Osteocyte (in vitro differentiated cells): ENCODE data around the gene LIF. TPM values are rescaled to one million over a fixed set of nuclear protein-coding genes. Genes with fewer than 3 reads are reported as not detected.

Experiments
- DNase-seq: peaks from one replicate; pipeline ENCODE4 v3.0.0; 2021; ENCODE audit warnings: mixed read lengths; ENCODE audit not compliant: unreplicated experiment; ENCODE audit errors: extremely low spot score
- H3K27ac Mint-ChIP-seq: one replicate; pipeline ENCODE4 v1.8.0; 2021; ENCODE audit warnings: mild to moderate bottlenecking, mixed read lengths; ENCODE audit not compliant: unreplicated experiment
- H3K27me3 Mint-ChIP-seq: one replicate; pipeline ENCODE4 v1.8.0; 2021; ENCODE audit warnings: mixed read lengths; ENCODE audit not compliant: unreplicated experiment
- H3K36me3 Mint-ChIP-seq: one replicate; pipeline ENCODE4 v1.8.0; 2021; ENCODE audit warnings: mixed read lengths; ENCODE audit not compliant: unreplicated experiment
- H3K4me1 Mint-ChIP-seq: one replicate; pipeline ENCODE4 v1.8.0; 2021; ENCODE audit warnings: mixed read lengths; ENCODE audit not compliant: unreplicated experiment
- H3K4me3 Mint-ChIP-seq: one replicate; pipeline ENCODE4 v1.8.0; 2021; ENCODE audit warnings: mild to moderate bottlenecking, moderate library complexity, mixed read lengths; ENCODE audit not compliant: unreplicated experiment
- H3K9me3 Mint-ChIP-seq: one replicate; pipeline ENCODE4 v1.8.0; 2021; ENCODE audit warnings: mixed read lengths; ENCODE audit not compliant: unreplicated experiment
- CTCF ChIP-seq: fragments of 200-600 bp; sonication (generic); IDR thresholded peaks from 2 replicates; pipeline ENCODE4 v1.5.0; 2021; ENCODE audit warnings: antibody characterized with exemption, mild to moderate bottlenecking, moderate library complexity
- total RNA-seq: library from RNA; stranded (reverse); gene quantifications from 2 replicates; pipeline ENCODE4 v1.2.1, GENCODE V29; 2021

Gene LIF
- total RNA-seq, 1 donor from 2014 or later = 15.5 TPM

- no peak overlapping the region for H3K27ac Mint-ChIP-seq
- DNase-seq = no peak
- H3K27me3 Mint-ChIP-seq = no peaks in the 10 kb centered on the region
- H3K9me3 Mint-ChIP-seq = no peaks in the 10 kb centered on the region
- H3K4me3 Mint-ChIP-seq = no peak overlapping the region
- peaks cover 36% of the 10 kb centered on the region for H3K4me1 Mint-ChIP-seq
- H3K36me3 Mint-ChIP-seq = peaks cover 4% of the 10 kb centered on the region
- TF ChIP-seq CTCF = no peak
Observed at GRCh38 chr22:30190574-30190973, 56.0 kb downstream of the LIF start.

Other genes with a start within 250 kb of the LIF start
- gene HORMAD2, start 166.3 kb downstream of the LIF start, total RNA-seq = not detected in 2 replicates
- not detected in 2 replicates for gene OSM, start 20.1 kb upstream of the LIF start, total RNA-seq
- gene CASTOR1, start 42.7 kb upstream of the LIF start, total RNA-seq = 11.8 and 12.2 TPM in 2 replicates
- gene TBC1D10A, start 80.2 kb upstream of the LIF start, total RNA-seq = 12.6 and 14.1 TPM in 2 replicates
- 170 and 187 TPM in 2 replicates for gene SF3A1, start 110.1 kb upstream of the LIF start, total RNA-seq
- gene CCDC157, start 110.2 kb upstream of the LIF start, total RNA-seq = 2.9 and 3.7 TPM in 2 replicates
- 36.1 and 36.6 TPM in 2 replicates for gene RNF215, start 140.7 kb upstream of the LIF start, total RNA-seq
- 14.9 and 19.0 TPM in 2 replicates for gene SEC14L2, start 150.3 kb upstream of the LIF start, total RNA-seq
- gene MTFP1, start 179.0 kb upstream of the LIF start, total RNA-seq = 8.4 and 10.5 TPM in 2 replicates
- not detected in 2 replicates for gene SEC14L3, start 225.3 kb upstream of the LIF start, total RNA-seq